HepG2 (cell line): ENCODE measurements around the gene ATP8B1. TPM values are rescaled to one million over a fixed set of nuclear protein-coding genes. Genes with fewer than 3 reads are reported as not detected.

Experiments
- ATAC-seq: fragments of 200-7000 bp; cut with Tn5 transposase; 3 replicates; pipeline ENCODE4 v1.9.1; 2020; ENCODE audit warnings: mild to moderate bottlenecking, moderate library complexity
- BruUV-seq: library from RNA; stranded (reverse); fragments of 400-500 nt; replicated peaks from 2 replicates; lab custom pipeline; 2021; lab: Mats Ljungman, UMichigan
- CTCF ChIA-PET: fragments of 300-600 bp; formaldehyde crosslinking; extraction: SDS; loops from one replicate; lab custom pipeline; 2021; ENCODE audit warnings: low total read pairs, inconsistent platforms, low intra/inter-chr PET ratio; lab: Yijun Ruan, JAX
- POLR2A ChIA-PET: fragments of 350-600 bp; sonication (Branson Sonifier 250); formaldehyde crosslinking; loops from one replicate; lab custom pipeline; 2020; ENCODE audit warnings: antibody characterized with exemption, inconsistent platforms; lab: Yijun Ruan, JAX
- DNase-seq: peaks from one replicate; pipeline ENCODE4 v3.0.0-alpha.2; 2015; ENCODE audit warnings: low spot score
- FAIRE-seq: peaks from 3 replicates; lab custom pipeline; 2011; peaks lifted over from hg19 to GRCh38; lab: Jason Lieb, UNC
- H2AFZ ChIP-seq: one replicate; pipeline ENCODE4 v1.6.1; 2011; ENCODE audit warnings: low read length, inconsistent platforms
- H3K27ac ChIP-seq: fragments of 300-600 bp; 3 replicates; pipeline ENCODE4 v1.8.0; 2011; ENCODE audit warnings: mixed run types, mild to moderate bottlenecking, mixed read lengths, low read length, inconsistent platforms; ENCODE audit not compliant: insufficient read depth; ENCODE audit errors: extremely low read length
- H3K27me3 ChIP-seq, 2 experiments: fragments of 200-600 bp in 1 of 2; 2 replicates in 1 of 2; 3 replicates in 1 of 2; pipeline versions ENCODE4 v1.6.0 to v1.8.0; 2011; ENCODE audit warnings: low read length in 2 of 2, mild to moderate bottlenecking in 2 of 2, moderate library complexity in 2 of 2, inconsistent platforms in 1 of 2; ENCODE audit not compliant: insufficient read depth in 2 of 2, control insufficient read depth in 1 of 2
- H3K36me3 ChIP-seq, 2 experiments: fragments of 200-600 bp in 1 of 2; replicated peaks in 1 of 2; 2 replicates in 1 of 2; 3 replicates in 1 of 2; pipeline versions ENCODE4 v1.5.1 to v1.8.0; 2011; ENCODE audit warnings: low read length in 2 of 2, inconsistent platforms in 1 of 2; ENCODE audit not compliant: insufficient read depth in 2 of 2, control insufficient read depth in 1 of 2
- H3K4me1 ChIP-seq: 2 replicates; pipeline ENCODE4 v1.5.1; 2012; ENCODE audit warnings: low read length, inconsistent platforms; ENCODE audit not compliant: insufficient read depth
- H3K4me2 ChIP-seq: 2 replicates; pipeline ENCODE4 v1.6.0; 2011; ENCODE audit warnings: low read depth, low read length, inconsistent platforms
- H3K4me3 ChIP-seq, 3 experiments: fragments of 200-600 bp in 1 of 3; sonication (generic), shearing (Covaris generic) in 1 of 3; replicated peaks in 1 of 3; 2 replicates each; pipeline ENCODE4 v1.5.1; 2011 to 2016; ENCODE audit warnings: low read length in 3 of 3, inconsistent platforms in 2 of 3, low read depth in 2 of 3, mild to moderate bottlenecking in 2 of 3, control low read depth in 1 of 3, mixed read lengths in 1 of 3; ENCODE audit not compliant: insufficient read depth in 1 of 3
- H3K79me2 ChIP-seq: one replicate; pipeline ENCODE4 v1.6.1; 2011; ENCODE audit warnings: low read length, inconsistent platforms; ENCODE audit not compliant: insufficient read depth
- H3K9ac ChIP-seq: 2 replicates; pipeline ENCODE4 v1.6.0; 2011; ENCODE audit warnings: mild to moderate bottlenecking, low read depth, low read length, inconsistent platforms; ENCODE audit not compliant: insufficient read depth
- H3K9me3 ChIP-seq: 2 replicates; pipeline ENCODE4 v1.5.1; 2012; ENCODE audit warnings: mild to moderate bottlenecking, low read length
- H4K20me1 ChIP-seq: 2 replicates; pipeline ENCODE4 v1.6.0; 2011; ENCODE audit warnings: inconsistent platforms, mild to moderate bottlenecking, low read length, moderate library complexity; ENCODE audit not compliant: insufficient read depth
- ADNP ChIP-seq: sonication (generic); formaldehyde crosslinking; IDR thresholded peaks from 2 replicates; pipeline ENCODE4 v1.4.0; 2020; ENCODE audit warnings: missing genetic modification reagents
- HOXD1 ChIP-seq: sonication (generic); formaldehyde crosslinking; IDR thresholded peaks from 2 replicates; pipeline ENCODE4 v1.5.0; 2020; ENCODE audit warnings: missing genetic modification reagents
- NFYC ChIP-seq: IDR thresholded peaks from 2 replicates; pipeline ENCODE4 v1.6.1; 2016; ENCODE audit warnings: missing genetic modification reagents, missing compliant biosample characterization
- RFX1 ChIP-seq: fragments of 450-650 bp; IDR thresholded peaks from 2 replicates; pipeline ENCODE4 v1.6.1; 2017
- SP1 ChIP-seq, 2 experiments: fragments of 450-650 bp in 1 of 2; sonication (generic) in 1 of 2; formaldehyde crosslinking in 1 of 2; IDR thresholded peaks; 2 replicates each; pipeline versions ENCODE4 v1.4.0 to v1.6.1; 2016 to 2020; ENCODE audit warnings: missing genetic modification reagents in 1 of 2
- TAF1 ChIP-seq: sonication (generic); formaldehyde crosslinking; IDR thresholded peaks from 2 replicates; pipeline ENCODE4 v1.4.0; 2020; ENCODE audit warnings: missing genetic modification reagents
- ZNF431 ChIP-seq: sonication (generic); formaldehyde crosslinking; IDR thresholded peaks from 2 replicates; pipeline ENCODE4 v1.9.0; 2022; ENCODE audit warnings: missing genetic modification reagents, low read depth, mild to moderate bottlenecking, borderline replicate concordance
- ZNF724P ChIP-seq: sonication (generic); formaldehyde crosslinking; IDR thresholded peaks from 2 replicates; pipeline ENCODE4 v1.8.0; 2022; ENCODE audit warnings: missing genetic modification reagents, borderline replicate concordance
- WGBS: methylation state at CpG from one replicate; pipeline ENCODE4 v1.1.6; 2017; ENCODE audit warnings: low lambda C conversion rate; 5-methylcytosine and 5-hydroxymethylcytosine counted together
- in situ Hi-C: cut with HindIII; loops from 2 replicates; pipeline ENCODE4 v1.10.0; 2017; ENCODE audit warnings: low pct_unique_long_range_greater_than_20kb; ENCODE audit not compliant: extremely low pct_ligation_motif_present
- intact Hi-C: fragments of 100-400 bp; cut with micrococcal nuclease; formaldehyde crosslinking; loops from one replicate; pipeline ENCODE4 v1.10.0; 2022; ENCODE audit not compliant: unreplicated experiment
- polyA plus RNA-seq, 8 experiments: library from polyadenylated mRNA; depleted of rRNA in 3 of 8; stranded (reverse) in 7 of 8; unstranded in 1 of 8; fragments of >200 nt; fragmentation: Illumina TruSeq in 4 of 8; extraction: Trizol in 4 of 8; gene quantifications; 2 replicates each; pipeline versions ENCODE4 v1.2.1 to v1.2.3, GENCODE V29; 2011 to 2016; ENCODE audit warnings: low read depth in 4 of 8, missing spikeins in 1 of 8, mixed read lengths in 1 of 8; ENCODE audit not compliant: insufficient read depth in 1 of 8
- total RNA-seq, 5 experiments: library from RNA; depleted of rRNA; stranded (reverse); fragments of >200 nt; fragmentation: Illumina TruSeq; extraction: Trizol; gene quantifications; 2 replicates each; pipeline ENCODE4 v1.2.3, GENCODE V29; 2016; ENCODE audit warnings: low read depth in 1 of 5
- TF ChIP-seq, protein P1 (sequence below): sonication (generic); formaldehyde crosslinking; IDR thresholded peaks from 2 replicates; pipeline ENCODE4 v1.5.1; 2020; ENCODE audit warnings: mild to moderate bottlenecking, missing genetic modification reagents, moderate library complexity

The ATP8B1 gene
- total and polyA plus RNA-seq, 2 of the 13 experiments (the other 11 are each of a cell fraction or from before 2014, with no cell fraction given): 2.8 to 4.0 TPM

DNA sequence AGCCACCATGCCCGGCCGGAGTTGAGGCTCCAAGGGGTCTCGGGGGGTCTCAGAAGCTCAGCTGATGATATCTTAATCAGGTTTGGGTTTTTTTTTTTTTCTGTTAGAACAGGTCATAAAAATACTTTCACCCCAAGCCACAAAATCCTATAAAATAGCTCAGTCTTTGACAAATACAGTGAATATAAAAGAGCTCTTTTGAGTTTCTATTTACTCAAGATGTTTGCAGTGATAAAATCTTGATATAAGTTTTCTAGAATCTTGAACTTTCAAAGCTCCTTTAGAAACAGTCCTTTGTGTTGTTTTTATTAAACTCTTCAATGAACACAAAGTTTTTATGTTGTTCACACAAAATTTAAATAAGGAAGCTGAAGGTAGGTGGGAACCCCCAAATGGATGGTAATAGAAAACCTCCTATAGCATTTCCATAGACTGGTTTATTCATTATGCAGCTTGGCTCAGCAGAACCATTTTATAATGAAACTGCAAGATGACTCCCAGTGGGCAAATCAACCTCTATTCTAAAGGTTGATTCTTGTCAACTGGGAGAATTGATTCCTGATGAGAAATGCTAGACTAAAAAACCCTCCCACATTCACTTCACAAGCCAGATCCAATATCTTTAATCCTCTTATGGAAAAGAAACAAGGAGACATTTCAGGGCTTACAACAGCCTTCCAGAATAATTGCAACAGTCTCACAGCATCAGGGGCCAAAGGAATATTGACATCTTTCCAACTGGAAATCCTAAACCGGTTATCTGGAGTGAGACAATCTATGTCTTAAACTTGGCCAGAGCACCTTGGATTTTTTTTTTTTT lies 167.9 kb downstream of the ATP8B1 start:
- no peaks in the 10 kb centered on the region for H3K9me3 ChIP-seq
- ATAC-seq: no peak
- H3K4me2 ChIP-seq: no peak overlapping the region
- H4K20me1 ChIP-seq: no peaks in the 10 kb centered on the region
- FAIRE-seq: no peak
- H3K9ac ChIP-seq: no peak overlapping the region
- in situ Hi-C loops: no loop called here
- DNase-seq: no peak
- no peaks in the 10 kb centered on the region for H3K27me3 ChIP-seq
- no peaks in the 10 kb centered on the region for H3K36me3 ChIP-seq
- intact Hi-C loops: no loop called here
- TF ChIP-seq ADNP (CRISPR knock-in tag) (no peak), ZNF431 (CRISPR knock-in tag) (no peak), NFYC (CRISPR knock-in tag) (no peak), RFX1 (no peak), HOXD1 (CRISPR knock-in tag) (no peak), SP1 (IDR thresholded peaks at IDR 0.05) (no peak), SP1 (CRISPR knock-in tag; IDR thresholded peaks at IDR 0.05) (no peak), ZNF724P (CRISPR knock-in tag) (no peak), TAF1 (CRISPR knock-in tag) (no peak)
- TF ChIP-seq, protein P1, sequence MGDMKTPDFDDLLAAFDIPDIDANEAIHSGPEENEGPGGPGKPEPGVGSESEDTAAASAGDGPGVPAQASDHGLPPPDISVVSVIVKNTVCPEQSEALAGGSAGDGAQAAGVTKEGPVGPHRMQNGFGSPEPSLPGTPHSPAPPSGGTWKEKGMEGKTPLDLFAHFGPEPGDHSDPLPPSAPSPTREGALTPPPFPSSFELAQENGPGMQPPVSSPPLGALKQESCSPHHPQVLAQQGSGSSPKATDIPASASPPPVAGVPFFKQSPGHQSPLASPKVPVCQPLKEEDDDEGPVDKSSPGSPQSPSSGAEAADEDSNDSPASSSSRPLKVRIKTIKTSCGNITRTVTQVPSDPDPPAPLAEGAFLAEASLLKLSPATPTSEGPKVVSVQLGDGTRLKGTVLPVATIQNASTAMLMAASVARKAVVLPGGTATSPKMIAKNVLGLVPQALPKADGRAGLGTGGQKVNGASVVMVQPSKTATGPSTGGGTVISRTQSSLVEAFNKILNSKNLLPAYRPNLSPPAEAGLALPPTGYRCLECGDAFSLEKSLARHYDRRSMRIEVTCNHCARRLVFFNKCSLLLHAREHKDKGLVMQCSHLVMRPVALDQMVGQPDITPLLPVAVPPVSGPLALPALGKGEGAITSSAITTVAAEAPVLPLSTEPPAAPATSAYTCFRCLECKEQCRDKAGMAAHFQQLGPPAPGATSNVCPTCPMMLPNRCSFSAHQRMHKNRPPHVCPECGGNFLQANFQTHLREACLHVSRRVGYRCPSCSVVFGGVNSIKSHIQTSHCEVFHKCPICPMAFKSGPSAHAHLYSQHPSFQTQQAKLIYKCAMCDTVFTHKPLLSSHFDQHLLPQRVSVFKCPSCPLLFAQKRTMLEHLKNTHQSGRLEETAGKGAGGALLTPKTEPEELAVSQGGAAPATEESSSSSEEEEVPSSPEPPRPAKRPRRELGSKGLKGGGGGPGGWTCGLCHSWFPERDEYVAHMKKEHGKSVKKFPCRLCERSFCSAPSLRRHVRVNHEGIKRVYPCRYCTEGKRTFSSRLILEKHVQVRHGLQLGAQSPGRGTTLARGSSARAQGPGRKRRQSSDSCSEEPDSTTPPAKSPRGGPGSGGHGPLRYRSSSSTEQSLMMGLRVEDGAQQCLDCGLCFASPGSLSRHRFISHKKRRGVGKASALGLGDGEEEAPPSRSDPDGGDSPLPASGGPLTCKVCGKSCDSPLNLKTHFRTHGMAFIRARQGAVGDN (CRISPR knock-in tag): no peak
- CTCF ChIA-PET: no interaction called here
- peaks cover 9% of the 10 kb centered on the region; the same call in 1 of the 2 replicates for H3K4me1 ChIP-seq
- POLR2A ChIA-PET: no interaction called here
- H3K79me2 ChIP-seq: no peaks in the 10 kb centered on the region
- WGBS: 84% methylated on average over 4 of the region's 4 CpGs
- H2AFZ ChIP-seq: no peak overlapping the region
- BruUV-seq: no TSS peak
- no peak overlapping the region for H3K27ac ChIP-seq
- no peak overlapping the region for H3K4me3 ChIP-seq
